ENCODE results near the gene FIGNL2. TPM values are rescaled to one million over a fixed set of nuclear protein-coding genes. Genes with fewer than 3 reads are reported as not detected.

Gene FIGNL2
- total RNA-seq, 2 donors from 2014 or later: 0.86 TPM

DNA sequence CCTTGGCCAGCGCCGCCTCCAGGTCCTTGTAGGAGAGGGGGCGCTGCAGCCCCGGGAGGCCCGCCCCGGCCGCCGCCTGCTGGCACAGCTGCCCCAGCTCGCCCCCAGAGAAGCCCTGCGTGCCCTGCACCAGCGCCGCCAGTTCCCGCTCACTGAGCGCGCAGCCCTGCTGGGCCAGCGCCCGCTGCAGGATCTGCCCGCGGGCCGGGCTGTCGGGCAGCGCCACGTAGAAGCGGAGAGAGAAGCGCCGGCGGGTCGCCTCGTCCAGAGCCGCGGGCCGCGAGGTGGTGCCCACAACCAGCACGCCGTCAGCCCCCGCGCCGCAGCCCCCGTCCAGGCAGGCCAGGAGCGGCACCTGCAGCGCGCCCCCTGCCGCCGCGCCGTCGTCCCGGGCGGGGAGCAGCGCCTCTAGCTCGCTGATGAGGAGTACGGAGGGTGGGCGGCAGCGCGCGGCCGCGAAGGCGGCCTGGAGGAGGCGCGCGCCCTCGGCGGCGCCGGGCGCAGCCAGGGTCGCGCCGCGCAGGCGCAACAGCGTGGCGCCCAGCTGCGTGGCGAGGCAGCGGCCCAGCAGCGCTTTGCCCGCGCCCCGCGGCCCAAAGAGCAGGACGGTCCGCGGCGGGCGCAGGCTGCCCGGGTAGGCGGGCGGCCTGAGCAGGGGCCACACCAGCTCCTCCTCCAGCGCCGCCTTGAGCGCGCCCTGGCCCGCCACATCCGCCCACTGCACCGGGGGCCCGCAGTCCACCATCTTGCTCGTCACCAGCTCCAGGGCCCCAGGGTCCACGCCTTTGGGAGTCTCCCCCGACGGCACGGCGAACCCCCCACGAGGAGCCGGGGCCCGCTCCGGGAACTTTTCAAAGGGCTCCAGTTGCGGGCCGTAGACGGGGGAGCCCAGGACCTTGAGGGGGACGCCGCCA lies 27.7 kb downstream of the FIGNL2 start:
- no peak overlapping the region for H3K27ac Mint-ChIP-seq

DNA sequence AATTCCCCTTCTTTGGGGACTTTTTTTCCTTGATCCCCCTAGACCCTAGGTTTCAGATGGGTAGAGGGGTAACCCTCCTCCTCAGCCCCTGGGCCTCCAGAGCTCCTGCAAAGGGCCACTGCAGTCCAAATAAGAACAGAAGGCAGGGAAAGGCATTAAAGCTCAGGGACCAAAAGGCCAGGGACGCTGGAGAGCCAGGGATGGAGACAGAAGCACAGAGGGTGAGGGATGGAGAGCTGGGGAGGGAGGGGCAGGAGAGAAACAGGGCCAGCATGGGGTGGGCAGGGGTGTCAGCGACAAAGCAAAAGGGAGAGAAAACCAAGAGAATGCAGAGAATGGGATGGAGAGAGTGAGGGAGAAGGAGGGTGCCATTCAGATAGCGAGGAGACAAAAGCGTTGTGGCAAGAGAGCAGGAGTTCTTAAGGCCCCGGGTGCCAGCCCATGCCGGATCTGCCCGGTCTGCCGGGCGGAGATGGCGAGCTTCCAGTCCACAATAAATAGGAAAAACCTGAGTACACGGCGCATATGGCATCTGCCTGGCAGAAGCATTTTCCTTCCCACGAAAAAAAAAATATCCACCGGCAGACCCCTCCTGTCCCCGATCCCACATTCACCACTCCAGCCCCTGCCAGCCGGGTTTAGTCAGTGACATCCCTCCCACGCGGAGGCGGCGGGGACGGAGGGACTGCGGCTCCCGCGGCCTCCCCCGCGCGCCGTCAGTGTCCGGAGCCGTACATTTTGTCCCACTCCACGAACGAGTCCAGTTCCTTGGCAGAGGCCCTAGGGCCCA lies 28.6 kb downstream of the FIGNL2 start:
- Mint-ChIP-seq H3K27ac (no peak overlapping the region), H3K4me1 (ENCODE audit: low read depth) (peaks cover 21% of the 10 kb centered on the region), H3K27me3 (ENCODE audit: low read depth) (peaks cover 16% of the 10 kb centered on the region), H3K36me3 (ENCODE audit: insufficient read depth in 2 of 2) (no peaks in the 10 kb centered on the region), H3K9me3 (no peaks in the 10 kb centered on the region), H3K4me3 (peak overlapping the region; percentile 68 to 76)
- ATAC-seq (replicated peaks in 1 of 2) (no peak), DNase-seq (no peak)

More for the DNA sequence above, 27.7 kb downstream of the FIGNL2 start:
- H3K27me3 Mint-ChIP-seq (ENCODE audit: low read depth): peaks cover 7% of the 10 kb centered on the region
- no peaks in the 10 kb centered on the region for H3K36me3 Mint-ChIP-seq (ENCODE audit: insufficient read depth in 2 of 2)
- ATAC-seq (replicated peaks in 1 of 2): peak; percentile 87 to 89
- peak; percentile 88 to 90 for DNase-seq
- H3K4me1 Mint-ChIP-seq (ENCODE audit: low read depth): peaks cover 13% of the 10 kb centered on the region
- H3K4me3 Mint-ChIP-seq: peak overlapping the region; percentile 68 to 76
- H3K9me3 Mint-ChIP-seq: no peaks in the 10 kb centered on the region

GRCh38 chr12:51818566-51819300 lies 29.8 kb downstream of the FIGNL2 start:
- Mint-ChIP-seq H3K27ac (no peak overlapping the region), H3K36me3 (ENCODE audit: insufficient read depth in 2 of 2) (no peaks in the 10 kb centered on the region), H3K9me3 (no peaks in the 10 kb centered on the region), H3K4me3 (no peak overlapping the region), H3K4me1 (ENCODE audit: low read depth) (peaks cover 18% of the 10 kb centered on the region), H3K27me3 (ENCODE audit: low read depth) (peaks cover 16% of the 10 kb centered on the region)
- DNase-seq (no peak), ATAC-seq (replicated peaks in 1 of 2) (no peak)

DNA sequence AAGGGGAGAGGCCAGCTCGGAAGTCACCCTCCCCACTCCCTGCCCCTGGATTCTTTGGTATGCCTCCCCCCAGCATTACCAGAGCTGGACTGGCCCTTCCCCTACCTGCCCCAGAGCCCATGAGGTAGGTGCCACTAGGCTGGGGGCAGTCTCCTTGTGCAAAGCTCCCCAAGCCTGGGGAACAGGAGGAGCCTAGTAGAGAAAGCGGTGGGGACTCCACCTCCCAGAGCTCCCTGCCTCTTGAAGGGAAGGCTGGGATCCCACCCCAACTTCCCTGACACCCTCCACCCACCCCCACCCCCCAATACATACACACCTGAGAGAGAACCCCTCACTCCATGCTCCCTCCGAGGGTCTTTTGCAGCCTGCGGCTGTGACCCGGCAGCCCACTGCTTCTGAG lies 30.4 kb downstream of the FIGNL2 start:
- no peak overlapping the region for H3K4me3 Mint-ChIP-seq

DNA sequence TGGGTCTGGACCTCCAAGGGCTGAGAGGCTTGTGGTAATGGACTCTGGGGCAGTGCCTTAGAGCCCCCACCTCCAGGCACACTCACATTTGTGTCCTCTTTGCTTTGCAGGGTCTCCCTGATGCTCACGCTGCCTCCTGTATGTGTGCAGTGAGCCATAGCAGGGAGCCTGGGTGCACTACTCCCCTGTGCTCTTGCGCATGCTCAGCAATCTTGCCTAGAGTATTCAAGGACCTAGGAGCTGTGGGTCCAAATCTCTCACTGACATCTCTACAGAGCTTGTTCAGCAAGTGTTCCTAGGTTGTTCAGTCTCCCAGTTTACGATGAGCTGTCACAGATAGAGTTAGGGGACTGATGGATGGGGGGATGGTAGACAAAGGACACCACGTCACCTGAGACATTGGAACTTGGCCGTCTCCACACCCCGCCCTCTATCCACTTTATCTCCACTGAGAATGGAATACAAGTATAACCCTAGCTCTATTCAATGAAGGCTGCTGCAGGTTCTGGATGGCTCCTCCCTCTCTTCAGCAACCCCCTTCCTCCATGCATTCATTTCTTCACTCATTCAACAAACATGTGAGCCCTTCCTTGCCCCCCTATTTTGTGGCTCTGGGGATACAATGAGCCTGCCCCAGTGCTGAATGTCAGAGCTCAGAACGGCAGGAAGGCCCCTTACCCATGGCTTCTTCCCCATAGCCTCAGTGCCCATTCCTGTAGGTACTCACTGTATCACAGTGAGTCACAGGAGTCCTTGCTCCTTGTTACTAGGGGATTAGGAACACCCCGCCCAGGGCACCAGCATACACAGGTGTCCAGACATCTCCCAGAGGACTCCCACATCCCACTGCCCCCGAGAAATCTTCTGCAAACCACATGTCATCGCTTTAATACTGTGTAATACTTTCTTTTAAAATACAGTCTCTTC lies 31.2 kb downstream of the FIGNL2 start:
- no peak for DNase-seq
- ATAC-seq (replicated peaks in 1 of 2): no peak
- no peaks in the 10 kb centered on the region for H3K36me3 Mint-ChIP-seq (ENCODE audit: insufficient read depth in 2 of 2)
- H3K4me3 Mint-ChIP-seq: no peak overlapping the region
- H3K4me1 Mint-ChIP-seq (ENCODE audit: low read depth): peaks cover 15% of the 10 kb centered on the region
- H3K9me3 Mint-ChIP-seq: no peaks in the 10 kb centered on the region
- H3K27ac Mint-ChIP-seq: no peak overlapping the region
- peaks cover 16% of the 10 kb centered on the region for H3K27me3 Mint-ChIP-seq (ENCODE audit: low read depth)

More for the DNA sequence above, 30.4 kb downstream of the FIGNL2 start:
- H3K36me3 Mint-ChIP-seq (ENCODE audit: insufficient read depth in 2 of 2): no peaks in the 10 kb centered on the region
- DNase-seq (no peak), ATAC-seq (replicated peaks in 1 of 2) (no peak)
- H3K27me3 Mint-ChIP-seq (ENCODE audit: low read depth): peaks cover 16% of the 10 kb centered on the region
- H3K27ac Mint-ChIP-seq: no peak overlapping the region
- H3K9me3 Mint-ChIP-seq: no peaks in the 10 kb centered on the region
- peaks cover 15% of the 10 kb centered on the region for H3K4me1 Mint-ChIP-seq (ENCODE audit: low read depth)

DNA sequence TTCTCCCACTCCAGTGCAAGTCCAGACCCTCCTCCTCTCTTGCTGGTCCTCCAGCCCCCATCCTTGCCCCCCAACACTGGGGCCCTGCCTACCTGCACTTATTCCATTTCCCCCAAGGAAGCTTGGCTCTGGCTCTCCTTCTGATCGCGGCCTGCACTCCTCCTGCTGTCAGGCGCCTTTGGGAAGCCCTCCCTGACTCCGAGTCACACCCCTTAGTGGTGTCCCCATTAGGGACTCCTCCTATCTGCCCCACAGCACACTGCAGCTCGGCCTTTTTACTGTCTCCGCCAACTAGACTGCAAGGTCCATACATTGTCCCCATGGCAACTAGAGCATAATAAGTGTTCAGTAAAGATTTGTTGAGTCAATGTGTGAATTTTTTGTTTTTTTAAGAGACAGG lies 32.9 kb downstream of the FIGNL2 start:
- H3K27ac Mint-ChIP-seq: peak overlapping the region; percentile 75
- H3K9me3 Mint-ChIP-seq: no peaks in the 10 kb centered on the region
- H3K36me3 Mint-ChIP-seq (ENCODE audit: insufficient read depth in 2 of 2): no peaks in the 10 kb centered on the region
- no peak for DNase-seq
- ATAC-seq (replicated peaks in 1 of 2): no peak
- peaks cover 16% of the 10 kb centered on the region for H3K27me3 Mint-ChIP-seq (ENCODE audit: low read depth)
- H3K4me3 Mint-ChIP-seq: peak overlapping the region; percentile 75 to 80
- peaks cover 15% of the 10 kb centered on the region for H3K4me1 Mint-ChIP-seq (ENCODE audit: low read depth)

GRCh38 chr12:51814311-51815088 lies 34.0 kb downstream of the FIGNL2 start:
- no peaks in the 10 kb centered on the region for H3K36me3 Mint-ChIP-seq (ENCODE audit: insufficient read depth in 2 of 2)
- no peaks in the 10 kb centered on the region for H3K9me3 Mint-ChIP-seq

DNA sequence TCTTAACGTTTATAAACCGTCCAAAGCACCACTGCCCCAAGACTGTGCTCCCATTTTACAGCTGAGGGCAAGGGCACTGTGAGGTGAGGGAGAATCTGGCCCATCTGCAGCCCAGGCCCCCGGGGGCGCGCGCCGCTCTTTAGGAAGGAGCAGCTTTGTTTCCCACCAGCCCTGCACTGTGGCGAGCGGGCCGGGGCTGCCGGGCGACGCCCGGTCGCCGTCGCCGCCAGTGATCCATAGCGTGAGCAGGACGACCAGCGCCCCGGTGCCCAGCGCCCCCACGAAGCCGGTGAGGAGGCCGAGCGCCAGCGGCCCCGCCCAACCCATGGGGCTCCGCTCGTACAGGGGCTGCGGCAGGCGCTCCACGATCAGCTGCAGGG lies 34.6 kb downstream of the FIGNL2 start:
- H3K9me3 Mint-ChIP-seq: no peaks in the 10 kb centered on the region
- peak in 1 of 2 donors; percentile 63 for ATAC-seq (replicated peaks in 1 of 2)
- H3K4me3 Mint-ChIP-seq: peak overlapping the region; percentile 45 to 66

More at GRCh38 chr12:51814311-51815088, 34.0 kb downstream of the FIGNL2 start:
- Mint-ChIP-seq H3K4me3 (peak overlapping the region; percentile 75 to 80), H3K27ac (no peak overlapping the region), H3K27me3 (ENCODE audit: low read depth) (peaks cover 16% of the 10 kb centered on the region), H3K4me1 (ENCODE audit: low read depth) (peaks cover 9% of the 10 kb centered on the region)
- peak; percentile 83 to 84 for DNase-seq
- ATAC-seq (replicated peaks in 1 of 2): peak; percentile 96

GRCh38 chr12:51812871-51813270 lies 35.6 kb downstream of the FIGNL2 start:
- ATAC-seq (replicated peaks in 1 of 2): no peak
- peak overlapping the region; percentile 45 to 66 for H3K4me3 Mint-ChIP-seq

More for the DNA sequence above, 34.6 kb downstream of the FIGNL2 start:
- no peak for DNase-seq
- Mint-ChIP-seq H3K4me1 (ENCODE audit: low read depth) (peaks cover 8% of the 10 kb centered on the region), H3K27ac (no peak overlapping the region), H3K36me3 (ENCODE audit: insufficient read depth in 2 of 2) (no peaks in the 10 kb centered on the region), H3K27me3 (ENCODE audit: low read depth) (peaks cover 16% of the 10 kb centered on the region)

DNA sequence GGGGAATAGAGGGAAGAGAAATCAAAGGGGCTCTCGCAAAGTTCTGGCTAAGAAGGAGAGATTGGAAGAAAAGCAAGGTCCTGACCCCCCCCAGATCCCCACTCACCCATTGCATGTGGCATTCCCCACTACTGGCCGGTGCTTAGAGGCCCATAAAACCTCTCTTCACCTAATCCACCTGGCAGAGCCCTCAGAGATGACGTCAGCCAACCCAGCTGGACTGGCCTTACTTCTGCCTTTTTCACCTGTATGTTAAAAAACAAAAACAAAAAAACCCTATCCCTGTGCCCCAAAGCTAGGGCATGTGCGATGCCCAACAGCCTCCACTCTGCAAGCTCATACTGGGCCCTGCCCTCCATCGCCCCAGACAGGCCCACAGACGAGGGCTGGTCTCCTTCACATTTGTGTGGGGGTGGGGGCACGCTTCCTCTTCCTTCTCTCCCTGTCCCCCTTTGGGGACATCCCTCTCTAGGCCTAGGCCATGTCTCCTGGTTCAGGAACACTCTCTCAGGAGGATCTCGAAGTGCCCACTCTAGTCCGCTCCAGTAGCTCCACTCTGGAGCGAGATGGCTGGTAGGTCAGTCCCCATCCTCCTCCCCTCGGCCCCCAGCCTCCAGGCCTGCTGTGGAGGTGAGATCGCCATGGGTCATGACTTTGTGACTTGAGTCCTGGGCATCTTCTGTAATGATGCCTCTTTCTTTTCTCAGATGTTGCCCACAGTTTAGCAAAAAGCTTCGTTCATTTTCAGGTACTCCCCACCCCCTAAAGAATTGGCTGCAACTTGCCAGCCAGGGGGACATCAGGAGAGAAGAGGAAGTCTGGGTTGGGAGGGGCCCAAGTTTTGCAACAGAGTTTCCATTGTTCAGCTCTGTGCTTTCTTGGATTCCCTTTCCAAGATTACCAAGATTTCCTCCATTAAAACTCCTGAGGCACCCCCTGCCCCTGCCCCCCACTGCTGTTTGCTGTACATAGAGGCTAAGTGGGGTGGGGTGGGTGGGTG lies 37.0 kb downstream of the FIGNL2 start:
- Mint-ChIP-seq H3K27me3 (ENCODE audit: low read depth) (peaks cover 16% of the 10 kb centered on the region), H3K4me3 (no peak overlapping the region), H3K4me1 (ENCODE audit: low read depth) (peaks cover 8% of the 10 kb centered on the region), H3K27ac (no peak overlapping the region), H3K9me3 (no peaks in the 10 kb centered on the region), H3K36me3 (ENCODE audit: insufficient read depth in 2 of 2) (no peaks in the 10 kb centered on the region)
- no peak for DNase-seq
- ATAC-seq (replicated peaks in 1 of 2): no peak

More at GRCh38 chr12:51812871-51813270, 35.6 kb downstream of the FIGNL2 start:
- no peaks in the 10 kb centered on the region for H3K36me3 Mint-ChIP-seq (ENCODE audit: insufficient read depth in 2 of 2)
- H3K27me3 Mint-ChIP-seq (ENCODE audit: low read depth): peaks cover 16% of the 10 kb centered on the region
- DNase-seq: no peak
- H3K9me3 Mint-ChIP-seq: no peaks in the 10 kb centered on the region
- H3K4me1 Mint-ChIP-seq (ENCODE audit: low read depth): peaks cover 8% of the 10 kb centered on the region
- no peak overlapping the region for H3K27ac Mint-ChIP-seq

All from activated T-cell treated with anti-CD3 and anti-CD28 coated beads, Interleukin-2, amount 50 U/mL, for 72 hours (primary cell).